Chondrocyte (in vitro differentiated cells): ENCODE data around the gene NRARP. TPM values are rescaled to one million over a fixed set of nuclear protein-coding genes. Genes with fewer than 3 reads are reported as not detected.
A peak's percentile ranks its signal among the peaks of the same experiment; 100 is the strongest.

Source experiments
- DNase-seq: peaks from one replicate; pipeline ENCODE4 v3.0.0; 2021; ENCODE audit warnings: mixed read lengths, low spot score
- H3K27ac Mint-ChIP-seq: one replicate; pipeline ENCODE4 v1.8.0; 2021; ENCODE audit warnings: mild to moderate bottlenecking, moderate library complexity, mixed read lengths; ENCODE audit not compliant: unreplicated experiment
- H3K27me3 Mint-ChIP-seq: 2 replicates; pipeline ENCODE4 v1.8.0; 2021; ENCODE audit warnings: low read depth, mixed read lengths
- H3K36me3 Mint-ChIP-seq: 2 replicates; pipeline ENCODE4 v1.8.0; 2021; ENCODE audit warnings: low read depth, mixed read lengths
- H3K4me1 Mint-ChIP-seq: 2 replicates; pipeline ENCODE4 v1.8.0; 2021; ENCODE audit warnings: low read depth, mild to moderate bottlenecking, mixed read lengths
- H3K4me3 Mint-ChIP-seq: one replicate; pipeline ENCODE4 v1.8.0; 2021; ENCODE audit warnings: mild to moderate bottlenecking, moderate library complexity, mixed read lengths; ENCODE audit not compliant: unreplicated experiment
- H3K9me3 Mint-ChIP-seq: 2 replicates; pipeline ENCODE4 v1.8.0; 2021; ENCODE audit warnings: low read depth, mixed read lengths
- total RNA-seq: library from RNA; stranded (reverse); gene quantifications from 3 replicates; pipeline ENCODE4 v1.2.1, GENCODE V29; 2021
- TF ChIP-seq, protein P1 (sequence below): fragments of 200-600 bp; sonication (generic); IDR thresholded peaks from 2 replicates; pipeline ENCODE4 v1.5.0; 2021; ENCODE audit warnings: antibody characterized with exemption, mild to moderate bottlenecking, moderate library complexity

Gene NRARP
- total RNA-seq, 1 donor from 2014 or later, result 6.7 TPM

DNA sequence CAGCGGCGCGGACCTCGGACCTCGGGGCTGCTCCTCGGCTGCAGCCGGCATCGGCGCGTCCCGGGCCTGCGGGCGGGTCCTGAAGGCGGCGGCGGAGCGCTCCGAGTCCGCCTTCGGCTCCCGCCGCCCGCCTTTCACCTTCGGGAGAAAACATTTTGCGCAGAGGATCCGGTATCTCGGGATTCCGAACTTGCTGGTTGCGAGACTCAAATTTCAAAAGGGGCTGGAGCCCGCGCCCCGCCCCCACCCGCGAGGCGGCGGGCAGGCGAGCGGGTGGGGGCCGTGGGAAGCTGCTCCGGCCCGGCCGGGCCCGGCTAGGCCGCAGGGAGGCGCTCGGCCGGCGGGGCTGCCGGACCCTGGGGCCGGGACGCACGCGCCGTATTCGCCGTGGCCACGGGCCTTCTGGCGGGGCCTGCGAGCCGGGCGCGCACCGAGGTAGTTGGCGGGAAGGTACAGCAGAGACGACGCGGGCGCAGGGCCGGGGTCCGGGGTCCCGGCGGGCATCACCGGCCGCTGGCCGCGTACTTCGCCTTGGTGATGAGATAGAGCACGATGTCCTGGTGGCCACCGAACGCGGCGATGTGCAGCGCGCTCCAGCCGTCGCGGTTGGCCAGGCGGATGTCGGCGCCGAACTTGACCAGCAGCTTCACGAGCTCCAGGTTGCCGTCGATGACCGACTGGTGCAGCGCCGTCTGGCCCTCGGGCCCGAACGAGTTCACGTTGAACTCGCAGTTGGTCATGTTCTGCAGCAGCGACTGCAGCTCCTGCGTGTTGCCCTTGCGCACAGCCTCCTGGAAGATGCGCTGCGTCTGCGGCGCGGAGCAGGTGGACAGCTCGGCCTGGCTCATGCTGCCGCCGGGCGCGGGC, 757 bp downstream of the NRARP start:
- Mint-ChIP-seq H3K36me3 (no peaks in the 10 kb centered on the region), H3K9me3 (no peaks in the 10 kb centered on the region), H3K27me3 (peaks cover 2% of the 10 kb centered on the region), H3K4me3 (peak overlapping the region; percentile 74), H3K4me1 (peaks cover 30% of the 10 kb centered on the region), H3K27ac (peak overlapping the region; percentile 47)
- TF ChIP-seq, protein P1, sequence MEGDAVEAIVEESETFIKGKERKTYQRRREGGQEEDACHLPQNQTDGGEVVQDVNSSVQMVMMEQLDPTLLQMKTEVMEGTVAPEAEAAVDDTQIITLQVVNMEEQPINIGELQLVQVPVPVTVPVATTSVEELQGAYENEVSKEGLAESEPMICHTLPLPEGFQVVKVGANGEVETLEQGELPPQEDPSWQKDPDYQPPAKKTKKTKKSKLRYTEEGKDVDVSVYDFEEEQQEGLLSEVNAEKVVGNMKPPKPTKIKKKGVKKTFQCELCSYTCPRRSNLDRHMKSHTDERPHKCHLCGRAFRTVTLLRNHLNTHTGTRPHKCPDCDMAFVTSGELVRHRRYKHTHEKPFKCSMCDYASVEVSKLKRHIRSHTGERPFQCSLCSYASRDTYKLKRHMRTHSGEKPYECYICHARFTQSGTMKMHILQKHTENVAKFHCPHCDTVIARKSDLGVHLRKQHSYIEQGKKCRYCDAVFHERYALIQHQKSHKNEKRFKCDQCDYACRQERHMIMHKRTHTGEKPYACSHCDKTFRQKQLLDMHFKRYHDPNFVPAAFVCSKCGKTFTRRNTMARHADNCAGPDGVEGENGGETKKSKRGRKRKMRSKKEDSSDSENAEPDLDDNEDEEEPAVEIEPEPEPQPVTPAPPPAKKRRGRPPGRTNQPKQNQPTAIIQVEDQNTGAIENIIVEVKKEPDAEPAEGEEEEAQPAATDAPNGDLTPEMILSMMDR, result peak; percentile 72
- DNase-seq, result no peak

DNA sequence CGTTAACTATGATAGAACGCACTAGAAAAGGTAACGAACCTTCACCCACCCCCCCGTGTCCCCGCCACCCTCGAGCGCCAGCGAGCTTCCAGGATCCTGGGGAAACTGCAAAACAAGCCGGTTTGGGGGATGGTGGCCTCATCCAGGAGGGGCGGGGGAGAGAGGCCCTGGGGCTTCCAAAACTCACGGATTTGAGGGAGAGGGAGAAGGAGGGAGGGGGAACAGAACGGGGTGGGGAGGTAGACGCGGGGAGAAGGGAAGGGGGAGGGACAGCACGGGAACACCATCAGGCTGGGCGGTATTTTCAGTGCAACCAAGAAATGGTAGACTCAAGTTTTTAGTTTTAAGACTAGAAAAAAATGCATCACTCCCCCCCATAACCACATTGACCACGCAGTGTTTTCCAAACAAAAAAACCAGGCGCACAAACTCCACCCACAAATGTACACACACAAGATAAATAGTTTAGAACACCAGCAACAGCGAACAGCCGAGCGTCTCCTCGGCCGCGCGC, 1.4 kb downstream of the NRARP start:
- Mint-ChIP-seq H3K4me3 (peak overlapping the region; percentile 73), H3K27ac (peak overlapping the region; percentile 47), H3K36me3 (no peaks in the 10 kb centered on the region), H3K9me3 (no peaks in the 10 kb centered on the region), H3K27me3 (peaks cover 2% of the 10 kb centered on the region), H3K4me1 (peaks cover 30% of the 10 kb centered on the region)
- no peak for DNase-seq
- TF ChIP-seq, protein P1, result no peak

DNA sequence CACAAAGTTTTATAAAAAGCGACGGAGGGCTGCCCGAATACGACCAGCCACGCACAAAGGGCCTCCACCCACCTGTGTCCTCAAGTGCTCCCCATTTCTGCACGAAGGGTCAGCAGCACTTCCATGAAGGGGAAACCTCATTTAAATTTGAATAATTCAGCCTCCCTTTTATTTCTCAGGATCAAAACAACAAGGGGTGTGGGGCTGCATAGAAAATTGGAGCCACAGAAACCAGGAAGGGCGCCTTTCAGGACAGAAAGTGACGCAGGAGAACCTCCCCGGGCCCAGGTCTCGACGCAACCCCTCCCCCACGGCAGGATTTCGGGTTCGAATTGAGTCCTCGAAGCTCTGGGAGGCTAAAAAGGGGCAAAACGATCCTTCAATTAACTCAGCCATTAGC, 2.1 kb downstream of the NRARP start:
- Mint-ChIP-seq H3K27me3 (peaks cover 2% of the 10 kb centered on the region), H3K27ac (no peak overlapping the region), H3K4me3 (peak overlapping the region; percentile 54)

DNA sequence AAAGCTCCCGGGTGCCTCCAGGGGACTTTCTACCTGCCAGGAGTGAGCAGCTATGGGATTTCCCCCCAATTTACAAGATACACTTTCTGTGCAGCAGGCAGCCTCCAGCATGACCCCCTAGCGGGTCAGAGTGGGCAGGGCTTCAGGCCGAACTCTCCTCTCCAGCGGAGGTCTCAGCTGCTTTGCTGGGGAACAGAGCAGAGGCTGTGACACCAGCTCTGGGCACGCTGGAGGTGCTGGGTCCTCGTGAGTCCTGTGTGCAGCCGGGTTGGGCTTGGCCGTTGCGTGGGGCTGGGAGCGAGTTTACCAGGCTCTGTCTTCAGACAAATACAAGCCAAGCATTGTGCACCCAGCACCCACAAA, 2.9 kb downstream of the NRARP start:
- no peak overlapping the region for H3K4me3 Mint-ChIP-seq
- no peak overlapping the region for H3K27ac Mint-ChIP-seq
- H3K4me1 Mint-ChIP-seq, result peaks cover 21% of the 10 kb centered on the region
- no peak for DNase-seq
- H3K27me3 Mint-ChIP-seq, result peaks cover 2% of the 10 kb centered on the region
- no peaks in the 10 kb centered on the region for H3K9me3 Mint-ChIP-seq
- no peaks in the 10 kb centered on the region for H3K36me3 Mint-ChIP-seq
- TF ChIP-seq, protein P1, result no peak

More for the DNA sequence above, 2.1 kb downstream of the NRARP start:
- no peak for DNase-seq
- TF ChIP-seq, protein P1, result no peak
- H3K9me3 Mint-ChIP-seq, result no peaks in the 10 kb centered on the region
- H3K36me3 Mint-ChIP-seq, result no peaks in the 10 kb centered on the region
- peaks cover 23% of the 10 kb centered on the region for H3K4me1 Mint-ChIP-seq

DNA sequence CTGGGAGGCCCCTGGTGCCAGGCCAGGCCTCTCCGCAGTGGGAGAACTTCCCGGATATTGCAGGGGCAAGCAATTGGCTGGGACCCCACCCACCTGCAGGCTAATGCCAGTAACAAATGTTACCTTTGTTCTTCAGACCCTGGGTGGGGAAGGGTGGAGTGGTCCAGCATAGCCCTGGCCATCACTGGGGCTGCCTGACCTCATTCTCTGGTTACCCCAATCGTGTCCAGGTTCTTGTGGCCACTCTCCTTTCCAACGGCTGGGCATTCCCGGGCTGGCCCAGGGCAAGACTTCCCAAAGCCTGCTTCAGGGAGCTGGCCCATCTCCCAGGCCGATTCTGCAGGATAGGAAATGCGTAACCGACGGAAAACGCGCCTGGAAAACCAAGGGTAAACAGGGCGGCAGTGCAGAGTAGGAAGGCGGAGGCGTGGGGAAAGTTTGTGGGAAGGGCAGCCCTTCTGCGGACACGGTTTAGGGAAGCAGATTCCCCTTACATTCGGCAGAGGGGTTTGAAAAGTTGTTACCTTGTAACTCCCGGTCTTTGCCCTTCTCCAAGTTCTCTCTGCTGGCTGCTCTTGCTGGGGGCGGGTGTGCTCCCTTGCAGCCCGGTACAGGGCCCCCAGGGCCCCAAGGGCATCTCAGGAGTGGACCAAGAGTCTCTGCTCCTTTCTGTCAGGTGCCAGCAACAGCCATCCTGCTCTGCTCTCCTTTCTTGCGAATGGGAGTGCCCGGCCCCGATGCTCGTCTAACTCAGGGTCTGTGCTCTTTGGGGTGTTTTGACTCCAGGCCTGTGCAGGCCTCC, 3.5 kb downstream of the NRARP start:
- Mint-ChIP-seq H3K4me3 (no peak overlapping the region), H3K4me1 (peaks cover 21% of the 10 kb centered on the region), H3K36me3 (no peaks in the 10 kb centered on the region), H3K27me3 (peaks cover 2% of the 10 kb centered on the region), H3K9me3 (no peaks in the 10 kb centered on the region), H3K27ac (no peak overlapping the region)
- no peak for DNase-seq
- TF ChIP-seq, protein P1, result no peak
